ENCODE results near the gene L3MBTL1. TPM values are rescaled to one million over a fixed set of nuclear protein-coding genes. Genes with fewer than 3 reads are reported as not detected.

L3MBTL1 gene
- total and polyA plus RNA-seq, 2 of the 4 experiments (the other 2 are of a cell fraction): 2.2 to 4.5 TPM

- ATAC-seq (ENCODE audit: low read depth) (peak; percentile 13; the same call in 1 of the 2 replicates), DNase-seq (peak; percentile 44)
- Histone ChIP-seq H2BK5ac (ENCODE audit: low read depth, low read length, poor library complexity, severe bottlenecking) (no peak overlapping the region), H3K4me1 (ENCODE audit: control insufficient read depth, insufficient read depth, low read length) (no peaks in the 10 kb centered on the region; the same call in 1 of the 2 replicates), H3K14ac (replicated peaks; ENCODE audit: low read depth, low read length) (no peak overlapping the region), H4K8ac (ENCODE audit: low read depth in 2 of 2, low read length in 2 of 2) (no peak overlapping the region), H3K9me3 (ENCODE audit: control insufficient read depth, insufficient read depth, low read length) (no peaks in the 10 kb centered on the region), H2BK20ac (ENCODE audit: low read depth, low read length) (no peak overlapping the region), H4K5ac (ENCODE audit: low read depth, low read length) (no peak overlapping the region), H3K9me1 (ENCODE audit: insufficient read depth, low read length) (no peaks in the 10 kb centered on the region; the same call in 1 of the 2 replicates), H2AK9ac (replicated peaks; ENCODE audit: low read depth, low read length, poor library complexity) (no peak overlapping the region), H3K27ac (ENCODE audit: insufficient read depth, low read length) (no peak overlapping the region), H3K4me2 (ENCODE audit: low read depth, low read length) (no peak overlapping the region), H3K9ac (ENCODE audit: low read depth, low read length) (no peak overlapping the region), H3K18ac (ENCODE audit: low read depth, low read length) (no peak overlapping the region), H4K20me1 (ENCODE audit: insufficient read depth, low read length) (no peaks in the 10 kb centered on the region), H3K4ac (ENCODE audit: low read depth, low read length) (no peak overlapping the region), H2BK15ac (ENCODE audit: low read depth, low read length) (no peak overlapping the region), H3K23ac (ENCODE audit: low read depth, low read length) (no peak overlapping the region), H2AK5ac (ENCODE audit: low read depth, low read length) (no peak overlapping the region), H2BK120ac (ENCODE audit: low read depth, low read length) (no peak overlapping the region), H3K36me3 (ENCODE audit: control insufficient read depth, insufficient read depth, low read length) (no peaks in the 10 kb centered on the region; the same call in 1 of the 2 replicates), H3K4me3 (ENCODE audit: insufficient read depth, low read depth, low read length) (no peak overlapping the region), H3K79me1 (ENCODE audit: low read depth in 1 of 2, low read length in 2 of 2) (no peaks in the 10 kb centered on the region), H3K27me3 (ENCODE audit: control insufficient read depth, insufficient read depth, low read length) (no peaks in the 10 kb centered on the region; the same call in 1 of the 2 replicates), H4K91ac (ENCODE audit: insufficient read depth, low read depth, low read length) (no peak overlapping the region), H3K56ac (ENCODE audit: extremely low read depth, insufficient read depth, low read length) (no peak overlapping the region), H2AFZ (replicated peaks; ENCODE audit: low read length, poor library complexity) (no peak overlapping the region)
- intact Hi-C loops (cut with micrococcal nuclease): no loop called here
- WGBS, 2 experiments (ENCODE audit: extremely low coverage in 2 of 2, insufficient read length in 1 of 2): no CpG with 5 or more reads among the region's 2 CpGs
- TF ChIP-seq BHLHE40 (IDR thresholded peaks at IDR 0.05; ENCODE audit: low read depth, low read length): no peak
- peak; percentile 36; the same call in 1 of the 2 replicates for TF ChIP-seq FOS (IDR thresholded peaks at IDR 0.05; ENCODE audit: low read depth, low read length)
- no peak for TF ChIP-seq MXI1 (IDR thresholded peaks at IDR 0.05; ENCODE audit: borderline replicate concordance, low read depth, low read length)
- peak; percentile 90 for TF ChIP-seq CEBPB (IDR thresholded peaks at IDR 0.05; ENCODE audit: low read depth, low read length)
- no TSS peak for BruUV-seq (replicated peaks)
- CTCF ChIA-PET: no interaction called here
- in situ Hi-C loops (cut with MboI; ENCODE audit: low sequenced_read_pairs): no loop called here
- POLR2A ChIA-PET (ENCODE audit: unreplicated experiment): no interaction called here
- dilution Hi-C loops (cut with HindIII; ENCODE audit: low sequenced_read_pairs, unreplicated experiment): no loop called here
Observed at GRCh38 chr20:43541214-43541613, 33.7 kb downstream of the L3MBTL1 start.

All from IMR-90 (cell line).